ENCODE measurements around the gene RTN3.

DNA sequence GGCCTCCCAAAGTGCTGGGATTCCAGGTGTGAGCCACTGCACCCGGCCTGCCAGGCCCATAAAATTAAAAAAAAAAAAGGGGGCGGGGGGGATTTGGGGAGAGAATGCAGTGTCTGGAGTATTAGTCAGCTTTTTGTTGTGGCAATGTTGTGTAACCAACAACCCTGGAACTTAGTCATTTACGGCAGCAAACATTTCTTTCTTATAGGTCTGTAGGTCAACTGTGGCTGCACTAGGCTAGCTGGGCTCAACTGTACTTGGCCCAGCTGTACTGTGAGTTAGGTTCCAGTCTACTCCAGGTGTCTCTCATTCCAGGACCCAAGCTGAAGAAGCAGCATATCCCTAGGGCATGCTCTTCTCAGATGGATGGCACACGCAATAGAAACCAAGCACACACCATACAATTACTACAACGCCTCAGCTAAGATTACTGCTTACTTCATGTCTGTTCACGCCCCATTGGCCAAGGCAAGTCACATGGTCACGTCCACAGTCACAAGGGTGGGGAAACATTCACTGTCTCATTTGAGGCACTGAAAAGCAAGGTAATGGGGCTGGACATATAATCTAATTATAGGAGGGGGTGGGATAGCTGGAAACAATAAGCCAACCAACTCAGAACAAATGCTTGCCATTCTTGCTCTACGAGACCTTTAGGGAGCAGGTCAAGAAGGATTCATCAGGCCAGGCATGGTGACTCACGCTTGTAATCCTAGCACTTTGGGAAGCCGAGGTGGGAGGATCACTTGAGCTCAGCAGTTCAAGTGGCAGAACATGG lies 121.5 kb downstream of the RTN3 start:
- TF ChIP-seq, protein P1, sequence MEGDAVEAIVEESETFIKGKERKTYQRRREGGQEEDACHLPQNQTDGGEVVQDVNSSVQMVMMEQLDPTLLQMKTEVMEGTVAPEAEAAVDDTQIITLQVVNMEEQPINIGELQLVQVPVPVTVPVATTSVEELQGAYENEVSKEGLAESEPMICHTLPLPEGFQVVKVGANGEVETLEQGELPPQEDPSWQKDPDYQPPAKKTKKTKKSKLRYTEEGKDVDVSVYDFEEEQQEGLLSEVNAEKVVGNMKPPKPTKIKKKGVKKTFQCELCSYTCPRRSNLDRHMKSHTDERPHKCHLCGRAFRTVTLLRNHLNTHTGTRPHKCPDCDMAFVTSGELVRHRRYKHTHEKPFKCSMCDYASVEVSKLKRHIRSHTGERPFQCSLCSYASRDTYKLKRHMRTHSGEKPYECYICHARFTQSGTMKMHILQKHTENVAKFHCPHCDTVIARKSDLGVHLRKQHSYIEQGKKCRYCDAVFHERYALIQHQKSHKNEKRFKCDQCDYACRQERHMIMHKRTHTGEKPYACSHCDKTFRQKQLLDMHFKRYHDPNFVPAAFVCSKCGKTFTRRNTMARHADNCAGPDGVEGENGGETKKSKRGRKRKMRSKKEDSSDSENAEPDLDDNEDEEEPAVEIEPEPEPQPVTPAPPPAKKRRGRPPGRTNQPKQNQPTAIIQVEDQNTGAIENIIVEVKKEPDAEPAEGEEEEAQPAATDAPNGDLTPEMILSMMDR (IDR thresholded peaks at IDR 0.05): no peak
- TF ChIP-seq, protein P2, sequence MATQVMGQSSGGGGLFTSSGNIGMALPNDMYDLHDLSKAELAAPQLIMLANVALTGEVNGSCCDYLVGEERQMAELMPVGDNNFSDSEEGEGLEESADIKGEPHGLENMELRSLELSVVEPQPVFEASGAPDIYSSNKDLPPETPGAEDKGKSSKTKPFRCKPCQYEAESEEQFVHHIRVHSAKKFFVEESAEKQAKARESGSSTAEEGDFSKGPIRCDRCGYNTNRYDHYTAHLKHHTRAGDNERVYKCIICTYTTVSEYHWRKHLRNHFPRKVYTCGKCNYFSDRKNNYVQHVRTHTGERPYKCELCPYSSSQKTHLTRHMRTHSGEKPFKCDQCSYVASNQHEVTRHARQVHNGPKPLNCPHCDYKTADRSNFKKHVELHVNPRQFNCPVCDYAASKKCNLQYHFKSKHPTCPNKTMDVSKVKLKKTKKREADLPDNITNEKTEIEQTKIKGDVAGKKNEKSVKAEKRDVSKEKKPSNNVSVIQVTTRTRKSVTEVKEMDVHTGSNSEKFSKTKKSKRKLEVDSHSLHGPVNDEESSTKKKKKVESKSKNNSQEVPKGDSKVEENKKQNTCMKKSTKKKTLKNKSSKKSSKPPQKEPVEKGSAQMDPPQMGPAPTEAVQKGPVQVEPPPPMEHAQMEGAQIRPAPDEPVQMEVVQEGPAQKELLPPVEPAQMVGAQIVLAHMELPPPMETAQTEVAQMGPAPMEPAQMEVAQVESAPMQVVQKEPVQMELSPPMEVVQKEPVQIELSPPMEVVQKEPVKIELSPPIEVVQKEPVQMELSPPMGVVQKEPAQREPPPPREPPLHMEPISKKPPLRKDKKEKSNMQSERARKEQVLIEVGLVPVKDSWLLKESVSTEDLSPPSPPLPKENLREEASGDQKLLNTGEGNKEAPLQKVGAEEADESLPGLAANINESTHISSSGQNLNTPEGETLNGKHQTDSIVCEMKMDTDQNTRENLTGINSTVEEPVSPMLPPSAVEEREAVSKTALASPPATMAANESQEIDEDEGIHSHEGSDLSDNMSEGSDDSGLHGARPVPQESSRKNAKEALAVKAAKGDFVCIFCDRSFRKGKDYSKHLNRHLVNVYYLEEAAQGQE (IDR thresholded peaks at IDR 0.05; ENCODE audit: insufficient read depth in 1 of 2, low read depth in 2 of 2, low read length in 1 of 2): no peak
- TF ChIP-seq POLR2AphosphoS5 (IDR thresholded peaks at IDR 0.05; ENCODE audit: low read depth, low read length): no peak

All from Panc1 (cell line).